Measurements from ENCODE around the gene SP3.

DNA sequence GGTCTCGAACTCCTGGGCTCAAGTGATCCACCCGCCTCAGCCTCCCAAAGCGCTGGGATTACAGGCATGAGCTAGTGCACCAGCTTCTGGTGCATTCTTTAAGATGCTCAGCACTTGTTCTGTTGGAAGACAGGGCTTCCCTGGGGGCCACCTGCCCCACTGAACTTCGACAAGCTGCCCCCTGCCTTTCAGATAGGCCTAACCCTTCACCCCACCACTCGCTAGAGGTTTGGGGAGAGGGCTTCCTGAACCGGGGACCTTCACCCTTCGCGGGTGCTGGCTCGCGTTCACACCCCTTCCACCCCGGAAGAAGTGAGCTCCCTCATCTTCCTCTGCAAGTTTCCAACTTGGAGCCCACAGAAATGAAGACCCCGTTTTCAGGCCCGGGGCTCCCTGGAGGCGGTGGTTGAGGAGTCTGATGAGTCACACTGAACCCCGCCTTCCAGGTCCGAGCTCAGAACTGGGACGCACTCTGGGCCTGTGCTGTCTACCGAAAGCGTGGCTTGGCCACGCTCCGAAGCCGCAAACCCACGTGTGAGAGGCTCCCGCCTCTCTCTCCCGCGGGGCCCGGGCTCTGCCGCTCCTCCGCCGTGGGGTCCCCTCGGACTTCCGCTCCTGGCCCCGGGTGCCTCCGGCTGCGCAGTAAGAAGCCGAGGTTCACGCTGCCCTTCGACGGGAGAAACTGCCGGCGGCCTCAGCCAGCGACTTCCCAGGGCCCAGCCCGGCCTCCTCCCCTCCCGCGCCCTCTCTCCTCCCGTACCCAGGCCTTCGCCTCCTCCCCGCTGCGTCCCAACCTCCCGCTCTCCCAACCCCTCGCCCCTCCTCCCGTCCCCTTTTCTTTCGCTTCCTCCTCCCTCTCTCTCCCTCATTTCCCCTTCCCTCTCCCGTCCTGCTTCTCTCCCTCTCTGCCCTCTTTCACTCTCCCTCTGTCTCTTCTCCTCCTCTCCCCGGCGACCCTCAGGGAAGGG lies 47.5 kb upstream of the SP3 start:
- TF ChIP-seq, protein P1, sequence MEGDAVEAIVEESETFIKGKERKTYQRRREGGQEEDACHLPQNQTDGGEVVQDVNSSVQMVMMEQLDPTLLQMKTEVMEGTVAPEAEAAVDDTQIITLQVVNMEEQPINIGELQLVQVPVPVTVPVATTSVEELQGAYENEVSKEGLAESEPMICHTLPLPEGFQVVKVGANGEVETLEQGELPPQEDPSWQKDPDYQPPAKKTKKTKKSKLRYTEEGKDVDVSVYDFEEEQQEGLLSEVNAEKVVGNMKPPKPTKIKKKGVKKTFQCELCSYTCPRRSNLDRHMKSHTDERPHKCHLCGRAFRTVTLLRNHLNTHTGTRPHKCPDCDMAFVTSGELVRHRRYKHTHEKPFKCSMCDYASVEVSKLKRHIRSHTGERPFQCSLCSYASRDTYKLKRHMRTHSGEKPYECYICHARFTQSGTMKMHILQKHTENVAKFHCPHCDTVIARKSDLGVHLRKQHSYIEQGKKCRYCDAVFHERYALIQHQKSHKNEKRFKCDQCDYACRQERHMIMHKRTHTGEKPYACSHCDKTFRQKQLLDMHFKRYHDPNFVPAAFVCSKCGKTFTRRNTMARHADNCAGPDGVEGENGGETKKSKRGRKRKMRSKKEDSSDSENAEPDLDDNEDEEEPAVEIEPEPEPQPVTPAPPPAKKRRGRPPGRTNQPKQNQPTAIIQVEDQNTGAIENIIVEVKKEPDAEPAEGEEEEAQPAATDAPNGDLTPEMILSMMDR (IDR thresholded peaks at IDR 0.05) = no peak
- TF ChIP-seq EZH2 (IDR thresholded peaks at IDR 0.05) = no peak
